Karpas-422 (cell line): Measurements from ENCODE around the gene SAMD3. TPM values are rescaled to one million over a fixed set of nuclear protein-coding genes. Genes with fewer than 3 reads are reported as not detected.

Source experiments
- DNase-seq: peaks from one replicate; pipeline ENCODE4 v3.0.0-alpha.2; 2015
- H2AFZ ChIP-seq: fragments of 200-600 bp; sonication (generic); 2 replicates; pipeline ENCODE4 v1.6.1; 2014; ENCODE audit warnings: antibody characterized with exemption, low read length, mixed read lengths
- H3K27ac ChIP-seq: fragments of 200-600 bp; sonication (generic); 2 replicates; pipeline ENCODE4 v1.5.1; 2014; ENCODE audit warnings: mild to moderate bottlenecking, low read length, moderate library complexity
- H3K27me3 ChIP-seq: fragments of 200-600 bp; sonication (generic); 2 replicates; pipeline ENCODE4 v1.6.1; 2014; ENCODE audit warnings: low read length, mixed read lengths
- H3K36me3 ChIP-seq: fragments of 200-600 bp; sonication (generic); 2 replicates; pipeline ENCODE4 v1.6.1; 2014; ENCODE audit warnings: low read length, mixed read lengths; ENCODE audit not compliant: insufficient read depth
- H3K4me1 ChIP-seq: fragments of 200-600 bp; sonication (generic); 2 replicates; pipeline ENCODE4 v1.6.1; 2014; ENCODE audit warnings: mild to moderate bottlenecking, low read length, mixed read lengths
- H3K4me2 ChIP-seq: fragments of 200-600 bp; sonication (generic); 2 replicates; pipeline ENCODE4 v1.6.1; 2014; ENCODE audit warnings: low read length, low read depth, mild to moderate bottlenecking; ENCODE audit not compliant: poor library complexity, severe bottlenecking
- H3K4me3 ChIP-seq: fragments of 200-600 bp; sonication (generic); 2 replicates; pipeline ENCODE4 v1.5.1; 2014; ENCODE audit warnings: mild to moderate bottlenecking, antibody characterized with exemption, low read length, mixed read lengths
- H3K79me2 ChIP-seq: fragments of 200-600 bp; sonication (generic); 2 replicates; pipeline ENCODE4 v1.6.1; 2014; ENCODE audit warnings: mild to moderate bottlenecking, low read length, mixed read lengths
- H3K9ac ChIP-seq: fragments of 200-600 bp; sonication (generic); 2 replicates; pipeline ENCODE4 v1.6.0; 2014; ENCODE audit warnings: low read length
- H3K9me2 ChIP-seq: fragments of 200-600 bp; sonication (generic), shearing (Covaris generic); replicated peaks from 2 replicates; pipeline ENCODE4 v1.6.0; 2014; ENCODE audit warnings: mild to moderate bottlenecking, low read length, moderate library complexity; ENCODE audit not compliant: insufficient read depth
- H3K9me3 ChIP-seq: fragments of 300-700, 200-600 bp; sonication (generic); 2 replicates; pipeline ENCODE4 v1.6.1; 2014; ENCODE audit warnings: low read length, mixed read lengths
- H4K20me1 ChIP-seq: fragments of 200-600 bp; sonication (generic); 2 replicates; pipeline ENCODE4 v1.6.1; 2014; ENCODE audit warnings: mild to moderate bottlenecking, antibody characterized with exemption, low read length, low read depth; ENCODE audit not compliant: insufficient read depth
- total RNA-seq: library from RNA; depleted of rRNA; stranded (reverse); fragments of >200 nt; shearing (Covaris generic); gene quantifications from 2 replicates; pipeline ENCODE4 v1.2.3, GENCODE V29; 2014; ENCODE audit warnings: low replicate concordance

SAMD3 gene
- total RNA-seq, 1 experiment from 2014 or later, result not detected

GRCh38 chr6:130116273-130116672 lies 106.5 kb downstream of the SAMD3 start:
- Histone ChIP-seq H3K4me3 (no peak overlapping the region), H3K9ac (no peak overlapping the region), H4K20me1 (no peaks in the 10 kb centered on the region), H3K9me3 (no peaks in the 10 kb centered on the region), H3K4me2 (peak overlapping the region; percentile 74), H3K36me3 (no peaks in the 10 kb centered on the region), H3K9me2 (no peaks in the 10 kb centered on the region), H3K79me2 (no peaks in the 10 kb centered on the region), H3K27me3 (no peaks in the 10 kb centered on the region), H2AFZ (peak overlapping the region; percentile 90), H3K27ac (peak overlapping the region; percentile 93), H3K4me1 (peaks cover 70% of the 10 kb centered on the region)
- peak; percentile 72 for DNase-seq

GRCh38 chr6:130115036-130115435 lies 107.7 kb downstream of the SAMD3 start:
- no peaks in the 10 kb centered on the region for H3K9me3 ChIP-seq
- peak; percentile 95 for DNase-seq
- H3K9ac ChIP-seq, result peak overlapping the region; percentile 43
- peak overlapping the region; percentile 74 for H3K4me2 ChIP-seq
- H4K20me1 ChIP-seq, result no peaks in the 10 kb centered on the region
- H3K79me2 ChIP-seq, result no peaks in the 10 kb centered on the region
- peaks cover 70% of the 10 kb centered on the region for H3K4me1 ChIP-seq
- H3K9me2 ChIP-seq, result no peaks in the 10 kb centered on the region
- no peaks in the 10 kb centered on the region for H3K36me3 ChIP-seq
- H3K4me3 ChIP-seq, result peak overlapping the region; percentile 27
- H2AFZ ChIP-seq, result peak overlapping the region; percentile 90
- no peaks in the 10 kb centered on the region for H3K27me3 ChIP-seq
- peak overlapping the region; percentile 93 for H3K27ac ChIP-seq

- Histone ChIP-seq H3K27me3 (no peaks in the 10 kb centered on the region), H2AFZ (no peak overlapping the region), H3K9ac (no peak overlapping the region), H3K9me2 (no peaks in the 10 kb centered on the region), H3K4me2 (no peak overlapping the region), H3K4me3 (no peak overlapping the region), H3K79me2 (no peaks in the 10 kb centered on the region), H4K20me1 (no peaks in the 10 kb centered on the region), H3K9me3 (no peaks in the 10 kb centered on the region), H3K36me3 (no peaks in the 10 kb centered on the region), H3K4me1 (peaks cover 59% of the 10 kb centered on the region), H3K27ac (peak overlapping the region; percentile 93; the same call in 1 of the 2 replicates)
- DNase-seq, result no peak
Observed at GRCh38 chr6:130113201-130113710, 109.5 kb downstream of the SAMD3 start.

GRCh38 chr6:130111031-130111430 lies 111.7 kb downstream of the SAMD3 start:
- H3K27ac ChIP-seq, result no peak overlapping the region
- H3K9me2 ChIP-seq, result no peaks in the 10 kb centered on the region
- H3K4me1 ChIP-seq, result peaks cover 65% of the 10 kb centered on the region
- H3K36me3 ChIP-seq, result no peaks in the 10 kb centered on the region
- H3K9me3 ChIP-seq, result no peaks in the 10 kb centered on the region
- no peak for DNase-seq
- H2AFZ ChIP-seq, result no peak overlapping the region
- H3K9ac ChIP-seq, result no peak overlapping the region
- no peaks in the 10 kb centered on the region for H4K20me1 ChIP-seq
- no peak overlapping the region for H3K4me3 ChIP-seq
- no peak overlapping the region for H3K4me2 ChIP-seq
- H3K27me3 ChIP-seq, result no peaks in the 10 kb centered on the region
- H3K79me2 ChIP-seq, result no peaks in the 10 kb centered on the region

GRCh38 chr6:130107710-130108109 lies 115.0 kb downstream of the SAMD3 start:
- Histone ChIP-seq H3K27ac (peak overlapping the region; percentile 88), H3K9ac (0 out of 2 replicates have a peak overlapping the region, but pooled peaks have one; percentile 26), H3K4me3 (no peak overlapping the region), H4K20me1 (no peaks in the 10 kb centered on the region), H3K4me2 (peak overlapping the region; percentile 54), H3K79me2 (no peaks in the 10 kb centered on the region), H3K9me2 (no peaks in the 10 kb centered on the region), H3K9me3 (no peaks in the 10 kb centered on the region), H3K27me3 (no peaks in the 10 kb centered on the region), H3K36me3 (no peaks in the 10 kb centered on the region), H3K4me1 (peaks cover 40% of the 10 kb centered on the region), H2AFZ (no peak overlapping the region)
- peak; percentile 90 for DNase-seq

- DNase-seq, result peak; percentile 79
- Histone ChIP-seq H3K4me1 (peaks cover 33% of the 10 kb centered on the region), H3K27ac (peak overlapping the region; percentile 88), H3K36me3 (no peaks in the 10 kb centered on the region), H4K20me1 (no peaks in the 10 kb centered on the region), H3K4me3 (0 out of 2 replicates have a peak overlapping the region, but pooled peaks have one; percentile 6), H3K9ac (no peak overlapping the region; the same call in 1 of the 2 replicates), H3K79me2 (no peaks in the 10 kb centered on the region), H3K4me2 (peak overlapping the region; percentile 37), H3K9me3 (no peaks in the 10 kb centered on the region), H2AFZ (peak overlapping the region; percentile 19; the same call in 1 of the 2 replicates), H3K9me2 (no peaks in the 10 kb centered on the region), H3K27me3 (no peaks in the 10 kb centered on the region)
Observed at GRCh38 chr6:130105996-130106704, 116.6 kb downstream of the SAMD3 start.

- DNase-seq, result no peak
- no peaks in the 10 kb centered on the region for H3K9me3 ChIP-seq
- no peak overlapping the region for H3K4me2 ChIP-seq
- H3K27ac ChIP-seq, result no peak overlapping the region
- no peak overlapping the region for H3K9ac ChIP-seq
- no peaks in the 10 kb centered on the region for H3K4me1 ChIP-seq
- no peak overlapping the region for H2AFZ ChIP-seq
- H3K79me2 ChIP-seq, result no peaks in the 10 kb centered on the region
- H4K20me1 ChIP-seq, result no peaks in the 10 kb centered on the region
- no peaks in the 10 kb centered on the region for H3K36me3 ChIP-seq
- H3K4me3 ChIP-seq, result no peak overlapping the region
- no peaks in the 10 kb centered on the region for H3K27me3 ChIP-seq
- H3K9me2 ChIP-seq, result no peaks in the 10 kb centered on the region
Observed at GRCh38 chr6:130099119-130099518, 123.6 kb downstream of the SAMD3 start.

GRCh38 chr6:130098317-130098716 lies 124.4 kb downstream of the SAMD3 start:
- H4K20me1 ChIP-seq, result no peaks in the 10 kb centered on the region
- no peaks in the 10 kb centered on the region for H3K36me3 ChIP-seq
- H2AFZ ChIP-seq, result no peak overlapping the region
- no peaks in the 10 kb centered on the region for H3K79me2 ChIP-seq
- no peaks in the 10 kb centered on the region for H3K9me2 ChIP-seq
- H3K9ac ChIP-seq, result no peak overlapping the region
- no peak overlapping the region for H3K4me3 ChIP-seq
- no peak for DNase-seq
- H3K9me3 ChIP-seq, result no peaks in the 10 kb centered on the region
- no peak overlapping the region for H3K4me2 ChIP-seq
- no peaks in the 10 kb centered on the region for H3K4me1 ChIP-seq
- no peak overlapping the region for H3K27ac ChIP-seq
- no peaks in the 10 kb centered on the region for H3K27me3 ChIP-seq
